HepG2 (cell line): ENCODE results near the gene ATAD3C. TPM values are rescaled to one million over a fixed set of nuclear protein-coding genes. Genes with fewer than 3 reads are reported as not detected.

ENCODE experiments used
- E2F5 ChIP-seq: sonication (generic); formaldehyde crosslinking; conservative IDR thresholded peaks from 2 replicates; pipeline ENCODE4 v1.4.0; 2020; ENCODE audit warnings: missing genetic modification reagents
- KDM2A ChIP-seq: sonication (generic); formaldehyde crosslinking; IDR thresholded peaks from 2 replicates; pipeline ENCODE4 v1.4.0; 2020; ENCODE audit warnings: low read depth, missing genetic modification reagents, borderline replicate concordance
- NR1H2 ChIP-seq: sonication (generic); formaldehyde crosslinking; IDR thresholded peaks from 2 replicates; pipeline ENCODE4 v1.8.1; 2022; ENCODE audit warnings: low read depth, missing genetic modification reagents, borderline replicate concordance
- POLR2A ChIP-seq, 2 experiments: IDR thresholded peaks; 2 replicates each; pipeline ENCODE4 v1.6.1; 2011; ENCODE audit warnings: low read depth in 2 of 2, low read length in 2 of 2, mild to moderate bottlenecking in 1 of 2, moderate library complexity in 1 of 2; ENCODE audit not compliant: insufficient read depth in 1 of 2
- RERE ChIP-seq: IDR thresholded peaks from 2 replicates; pipeline ENCODE4 v1.6.1; 2016; ENCODE audit warnings: low read depth, missing genetic modification reagents, missing compliant biosample characterization
- ZBTB20 ChIP-seq: sonication (generic); formaldehyde crosslinking; IDR thresholded peaks from 2 replicates; pipeline ENCODE4 v1.8.1; 2023; ENCODE audit warnings: missing genetic modification reagents, low read depth, mild to moderate bottlenecking, borderline replicate concordance
- ZFP36L2 ChIP-seq: sonication (generic); formaldehyde crosslinking; IDR thresholded peaks from 2 replicates; pipeline ENCODE4 v1.4.0; 2020; ENCODE audit warnings: missing genetic modification reagents
- ZHX2 ChIP-seq, 2 experiments: sonication (generic) in 1 of 2; formaldehyde crosslinking in 1 of 2; IDR thresholded peaks; 2 replicates each; pipeline versions ENCODE4 v1.6.1 to v1.9.0; 2014 to 2022; ENCODE audit warnings: antibody characterized with exemption in 1 of 2, borderline replicate concordance in 1 of 2, inconsistent platforms in 1 of 2, low read depth in 1 of 2, missing genetic modification reagents in 1 of 2
- ZNF138 ChIP-seq: sonication (generic); formaldehyde crosslinking; IDR thresholded peaks from 2 replicates; pipeline ENCODE4 v1.5.0; 2020; ENCODE audit warnings: mild to moderate bottlenecking, low read depth, missing genetic modification reagents
- ZNF414 ChIP-seq: sonication (generic); formaldehyde crosslinking; IDR thresholded peaks from 2 replicates; pipeline ENCODE4 v1.5.0; 2020; ENCODE audit warnings: missing genetic modification reagents
- ZNF597 ChIP-seq: sonication (generic); formaldehyde crosslinking; IDR thresholded peaks from 2 replicates; pipeline ENCODE4 v1.5.0; 2020; ENCODE audit warnings: missing genetic modification reagents
- ZSCAN12 ChIP-seq: sonication (generic); formaldehyde crosslinking; IDR thresholded peaks from 2 replicates; pipeline ENCODE4 v1.9.0; 2021; ENCODE audit warnings: mild to moderate bottlenecking, missing genetic modification reagents
- polyA plus RNA-seq, 8 experiments: library from polyadenylated mRNA; depleted of rRNA in 3 of 8; stranded (reverse) in 7 of 8; unstranded in 1 of 8; fragments of >200 nt; fragmentation: Illumina TruSeq in 4 of 8; extraction: Trizol in 4 of 8; gene quantifications; 2 replicates each; pipeline versions ENCODE4 v1.2.1 to v1.2.3, GENCODE V29; 2011 to 2016; ENCODE audit warnings: low read depth in 4 of 8, missing spikeins in 1 of 8, mixed read lengths in 1 of 8; ENCODE audit not compliant: insufficient read depth in 1 of 8
- total RNA-seq, 5 experiments: library from RNA; depleted of rRNA; stranded (reverse); fragments of >200 nt; fragmentation: Illumina TruSeq; extraction: Trizol; gene quantifications; 2 replicates each; pipeline ENCODE4 v1.2.3, GENCODE V29; 2016; ENCODE audit warnings: low read depth in 1 of 5

Gene ATAD3C
- total and polyA plus RNA-seq, 2 of the 13 experiments (the other 11 are each of a cell fraction or from before 2014, with no cell fraction given), result 2.4 to 3.2 TPM

- TF ChIP-seq RERE, result no peak
- TF ChIP-seq KDM2A, result peak; percentile 86
- TF ChIP-seq E2F5 (CRISPR knock-in tag), result peak; percentile 93
- no peak for TF ChIP-seq ZNF138 (CRISPR knock-in tag)
- TF ChIP-seq ZNF597, result no peak
- TF ChIP-seq ZNF414, result no peak
- peak; percentile 93 for TF ChIP-seq ZHX2 (IDR thresholded peaks at IDR 0.05; ENCODE audit: low read depth)
- no peak for TF ChIP-seq ZHX2 (CRISPR knock-in tag; IDR thresholded peaks at IDR 0.05; ENCODE audit: borderline replicate concordance)
- 0 out of 2 replicates have a peak, but pooled peaks have one; percentile 23 for TF ChIP-seq ZBTB20 (CRISPR knock-in tag)
- no peak for TF ChIP-seq ZFP36L2
- no peak for TF ChIP-seq ZSCAN12 (CRISPR knock-in tag)
- TF ChIP-seq NR1H2 (CRISPR knock-in tag), result no peak
- TF ChIP-seq POLR2A (IDR thresholded peaks at IDR 0.05; ENCODE audit: insufficient read depth in 1 of 2, low read depth in 2 of 2, low read length in 2 of 2), result peak in 1 of 2 experiments; percentile 63; a peak in 2 of 4 replicates
Observed at GRCh38 chr1:1471389-1472052, 22.0 kb downstream of the ATAD3C start, which contains the start of gene ATAD3B (continued).
